GM19025 (cell line): ENCODE measurements around the gene PPT2.
"Not testable (repeated sequence)": the region's sequence is repeated elsewhere in the genome, so short reads cannot be mapped to it uniquely, and the experiment has no call there.

Experiments
- ATAC-seq: cut with Tn5 transposase; IDR thresholded peaks from one replicate; pipeline ENCODE4 v1.9.1; 2021; ENCODE audit warnings: mild to moderate bottlenecking, low read depth, moderate library complexity; ENCODE audit not compliant: unreplicated experiment

The PPT2 gene

GRCh38 chr6:32200711-32201475 is 47.0 kb downstream of the PPT2 start:
- no peak for ATAC-seq

GRCh38 chr6:32202186-32202585 is 48.2 kb downstream of the PPT2 start:
- ATAC-seq: no peak

- no peak for ATAC-seq
These were observed 49.7 kb downstream of the PPT2 start for GRCh38 chr6:32203426-32204267.

GRCh38 chr6:32204268-32204715 is 50.4 kb downstream of the PPT2 start:
- no peak for ATAC-seq

- ATAC-seq: no peak
These were observed 55.1 kb downstream of the PPT2 start for GRCh38 chr6:32208996-32209395.

GRCh38 chr6:32210191-32210601 is 56.3 kb downstream of the PPT2 start:
- ATAC-seq: no peak

GRCh38 chr6:32211432-32211831 is 57.5 kb downstream of the PPT2 start:
- ATAC-seq: not testable (repeated sequence)

- no peak for ATAC-seq
These were observed 58.3 kb downstream of the PPT2 start for GRCh38 chr6:32212076-32212760.
